Astrocyte of the cerebellum (primary cell): ENCODE results near the gene RBP3.

Experiments used
- DNase-seq: peaks from one replicate; pipeline ENCODE4 v3.0.0-alpha.2; 2011; ENCODE audit warnings: low read depth
- H3K4me3 ChIP-seq: 2 replicates; pipeline ENCODE4 v1.5.1; 2011; ENCODE audit warnings: mild to moderate bottlenecking, low read depth, low read length, moderate library complexity
- CTCF ChIP-seq: IDR thresholded peaks from 2 replicates; pipeline ENCODE4 v1.5.1; 2012; ENCODE audit warnings: low read length, low read depth, moderate library complexity, mild to moderate bottlenecking; ENCODE audit errors: missing control alignments
- in situ Hi-C: cut with HindIII; loops from 2 replicates; pipeline ENCODE4 v1.10.0; 2017; ENCODE audit warnings: low sequenced_read_pairs

Gene RBP3

GRCh38 chr10:47348661-47349470 is 703 bp downstream of the RBP3 start:
- no peak for TF ChIP-seq CTCF
- DNase-seq = no peak
- in situ Hi-C loops = no loop called here
- no peak overlapping the region for H3K4me3 ChIP-seq

GRCh38 chr10:47349516-47349915 is 1.4 kb downstream of the RBP3 start:
- H3K4me3 ChIP-seq = no peak overlapping the region
- DNase-seq = no peak
- TF ChIP-seq CTCF = no peak
- in situ Hi-C loops = no loop called here

- TF ChIP-seq CTCF = no peak
- H3K4me3 ChIP-seq = no peak overlapping the region
- in situ Hi-C loops = no loop called here
- no peak for DNase-seq
These were observed 1.8 kb downstream of the RBP3 start for GRCh38 chr10:47349941-47350371.

GRCh38 chr10:47350671-47351640 is 2.8 kb downstream of the RBP3 start:
- H3K4me3 ChIP-seq = no peak overlapping the region
- in situ Hi-C loops = no loop called here
- no peak for TF ChIP-seq CTCF

GRCh38 chr10:47351899-47352815 is 4.0 kb downstream of the RBP3 start:
- H3K4me3 ChIP-seq = no peak overlapping the region
- in situ Hi-C loops = no loop called here
- TF ChIP-seq CTCF = no peak
- no peak for DNase-seq

More at GRCh38 chr10:47350671-47351640, 2.8 kb downstream of the RBP3 start:
- DNase-seq = no peak

GRCh38 chr10:47353351-47353750 is 5.2 kb downstream of the RBP3 start:
- in situ Hi-C loops = no loop called here
- TF ChIP-seq CTCF = no peak
- DNase-seq = no peak
- no peak overlapping the region for H3K4me3 ChIP-seq
